Activated CD4-positive, alpha-beta T cell treated with anti-CD3 and anti-CD28 coated beads, Interleukin-2, amount 50 U/mL, for 1 hour (primary cell): ENCODE results near the gene GHRHR.

ENCODE experiments used
- DNase-seq: peaks from one replicate; pipeline ENCODE4 v3.0.0-alpha.2; 2020

Gene GHRHR

GRCh38 chr7:31017032-31017675 is 53.4 kb downstream of the GHRHR start:
- no peak for DNase-seq

GRCh38 chr7:31017721-31018120 is 54.0 kb downstream of the GHRHR start:
- DNase-seq, result no peak

- no peak for DNase-seq
Observed at GRCh38 chr7:31019509-31019908, 55.8 kb downstream of the GHRHR start.

- DNase-seq, result no peak
Observed at GRCh38 chr7:31020161-31020560, 56.4 kb downstream of the GHRHR start.

- DNase-seq, result no peak
Observed at GRCh38 chr7:31020652-31021051, 56.9 kb downstream of the GHRHR start.

- DNase-seq, result no peak
Observed at GRCh38 chr7:31022117-31022516, 58.4 kb downstream of the GHRHR start.

GRCh38 chr7:31022726-31023125 is 59.0 kb downstream of the GHRHR start:
- no peak for DNase-seq

GRCh38 chr7:31023877-31024276 is 60.1 kb downstream of the GHRHR start:
- no peak for DNase-seq

GRCh38 chr7:31027161-31027965 is 63.6 kb downstream of the GHRHR start:
- no peak for DNase-seq

- DNase-seq, result no peak
Observed at GRCh38 chr7:31028006-31028405, 64.3 kb downstream of the GHRHR start.

GRCh38 chr7:31028417-31028992 is 64.8 kb downstream of the GHRHR start:
- no peak for DNase-seq
